Spleen (tissue), 7 donors: ENCODE measurements around the gene CNNM1.

Experiments used
- CTCF ChIP-seq, 11 experiments: fragments of 200-600 bp in 7 of 11; fragments of 450-650 bp in 4 of 11; sonication (generic) in 4 of 11; IDR thresholded peaks in 8 of 11; conservative IDR thresholded peaks in 3 of 11; 1 replicate in 7 of 11; 2 replicates in 4 of 11; pipeline versions ENCODE4 v1.4.0 to v1.8.0; 2016 to 2021; ENCODE audit warnings: antibody characterized with exemption in 11 of 11, inconsistent platforms in 4 of 11, mild to moderate bottlenecking in 1 of 11
- POLR2A ChIP-seq, 3 donors: fragments of 450-650 bp; IDR thresholded peaks; one replicate each; pipeline ENCODE4 v1.5.1; 2017; ENCODE audit warnings: antibody characterized with exemption in 3 of 3, mild to moderate bottlenecking in 1 of 3
- POLR2AphosphoS5 ChIP-seq, 3 donors: sonication (generic); formaldehyde crosslinking; IDR thresholded peaks; one replicate each; pipeline ENCODE4 v1.5.1; 2017; ENCODE audit warnings: antibody characterized with exemption in 3 of 3
- donor health status: DM: no; HTN: no; CAD: no; lungs with moderate emphysema.
- donor health status: DM: no; HTN: no; CAD: no.
- donor health status: DM: no; HTN: no; CAD: no.

GRCh38 chr10:99347672-99348071 lies 18.5 kb downstream of the CNNM1 start:
- TF ChIP-seq CTCF (IDR thresholded peaks at IDR 0.05 in 8 of 11, conservative IDR thresholded peaks at IDR 0.05 in 3 of 11) (no peak), POLR2A (IDR thresholded peaks at IDR 0.05) (no peak), POLR2AphosphoS5 (IDR thresholded peaks at IDR 0.05) (no peak)
